Stimulated activated CD4-positive, alpha-beta T cell treated with anti-CD3 and anti-CD28 coated beads, Interleukin-1b, Interleukin-23, amount 100 ng/mL, for 48 hours (primary cell): ENCODE results near the gene NDUFS7.

Experiments used
- DNase-seq: peaks from one replicate; pipeline ENCODE4 v3.0.0-alpha.2; 2020

NDUFS7 gene

DNA sequence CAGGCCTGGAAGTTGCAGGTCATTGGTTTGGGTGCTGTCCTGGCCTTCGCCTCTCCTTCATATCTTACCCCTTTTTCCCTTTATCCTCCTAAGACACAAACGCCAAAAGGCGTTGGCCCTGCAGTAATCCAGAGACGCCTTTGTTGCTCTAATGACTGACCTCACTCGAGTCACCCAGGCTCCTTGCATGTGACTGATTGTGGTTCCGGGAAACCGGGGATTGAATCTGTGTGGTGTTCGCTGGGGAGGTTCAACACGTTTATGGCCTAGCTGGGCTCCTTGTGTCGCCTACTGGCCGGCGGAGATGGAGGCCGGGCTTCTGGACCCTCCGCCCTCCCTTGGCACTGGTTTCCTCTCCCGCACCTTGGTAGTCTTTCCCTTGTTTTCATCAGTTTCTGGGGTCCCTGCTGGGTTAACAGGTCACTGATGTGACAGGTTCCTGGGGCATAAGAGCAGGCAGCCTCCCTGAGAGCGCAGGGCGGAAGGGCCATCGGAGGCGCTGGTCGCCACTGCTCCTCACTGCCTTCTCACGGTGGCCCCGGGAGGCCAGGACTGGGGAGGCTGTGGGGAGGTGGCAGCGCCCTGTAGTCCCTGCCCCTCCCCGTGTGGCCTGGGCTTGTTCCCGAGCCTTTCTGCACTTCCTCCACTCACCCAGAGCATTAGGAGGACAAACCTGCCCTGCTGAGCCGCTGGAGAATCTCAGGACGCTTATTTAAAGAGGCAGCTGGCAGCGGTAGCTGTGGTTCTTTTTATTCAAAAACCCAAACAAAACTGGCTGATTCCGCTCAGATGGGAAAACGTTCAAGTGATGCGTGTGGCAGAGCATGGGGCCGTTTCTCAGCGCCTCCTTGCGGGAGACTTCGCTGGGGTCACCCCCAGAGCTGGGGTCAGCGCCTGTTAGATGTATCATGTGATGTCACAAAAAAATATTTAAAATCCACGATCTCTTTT lies 18.1 kb upstream of the NDUFS7 start:
- no peak for DNase-seq

DNA sequence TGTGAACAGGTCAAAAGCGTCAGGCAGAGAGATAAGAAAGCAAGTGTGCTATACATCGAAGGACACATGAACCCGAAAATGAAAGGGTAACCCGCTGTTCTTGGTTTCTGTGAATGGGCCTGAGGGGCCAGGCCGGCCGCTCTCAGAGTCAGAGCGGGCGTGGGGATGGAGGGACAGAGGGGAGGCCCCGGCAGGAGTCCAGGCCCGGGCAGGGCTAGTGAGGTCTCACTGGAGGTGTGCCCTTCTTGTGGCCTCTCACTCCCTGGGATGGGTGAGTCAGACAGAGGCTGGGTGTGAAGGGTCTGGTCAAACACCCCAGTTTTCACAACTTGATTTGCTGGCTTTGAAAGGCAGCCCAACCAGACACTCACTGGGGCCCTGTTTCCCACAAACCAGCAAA lies 17.4 kb upstream of the NDUFS7 start:
- no peak for DNase-seq

DNA sequence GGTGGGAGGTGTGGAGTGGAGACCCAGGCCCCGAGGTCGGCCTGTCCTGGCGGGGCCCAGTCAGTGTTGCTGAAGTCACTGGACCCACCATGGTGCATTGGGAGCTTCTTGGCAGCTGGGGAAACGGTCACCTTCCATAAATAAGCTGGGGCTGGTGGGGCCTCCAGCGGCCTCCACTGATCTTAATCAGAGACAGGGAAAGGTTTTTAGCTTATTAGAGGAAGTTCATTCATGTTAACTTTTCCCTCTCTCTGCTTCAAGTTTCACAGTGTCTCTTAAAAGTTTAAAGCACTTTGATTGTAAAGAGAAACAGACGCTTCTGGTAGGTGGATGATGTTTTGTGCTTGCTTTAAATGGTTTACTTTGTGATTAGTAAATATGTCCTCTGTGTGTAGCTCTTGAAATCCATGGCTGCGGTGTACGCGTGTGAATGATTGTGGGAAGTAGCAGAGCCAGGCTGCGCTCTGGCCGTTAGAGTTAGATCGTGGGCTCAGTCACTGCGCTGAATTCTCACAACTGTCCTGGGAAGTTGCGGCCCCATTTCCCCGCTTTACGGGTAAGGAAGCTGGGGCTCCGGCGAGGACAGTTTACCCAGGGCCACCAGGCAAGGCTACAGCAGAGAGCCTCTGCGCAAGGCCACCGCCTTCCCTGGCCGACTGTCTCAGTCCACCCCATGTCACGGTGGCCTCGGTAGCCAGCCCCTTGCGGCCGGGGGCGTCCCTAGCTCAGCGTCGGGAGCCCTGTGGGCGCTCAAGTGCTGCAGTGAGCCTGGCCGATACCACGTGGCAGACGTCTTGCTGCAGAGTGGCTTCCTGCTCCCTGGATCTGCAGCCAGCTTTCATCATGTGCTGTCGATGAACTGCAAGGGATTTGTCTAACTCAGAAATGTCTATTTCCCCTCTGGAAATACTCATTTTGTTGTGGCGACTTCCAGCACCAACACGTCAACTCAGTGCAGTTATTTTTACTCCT lies 16.5 kb upstream of the NDUFS7 start:
- DNase-seq: no peak

DNA sequence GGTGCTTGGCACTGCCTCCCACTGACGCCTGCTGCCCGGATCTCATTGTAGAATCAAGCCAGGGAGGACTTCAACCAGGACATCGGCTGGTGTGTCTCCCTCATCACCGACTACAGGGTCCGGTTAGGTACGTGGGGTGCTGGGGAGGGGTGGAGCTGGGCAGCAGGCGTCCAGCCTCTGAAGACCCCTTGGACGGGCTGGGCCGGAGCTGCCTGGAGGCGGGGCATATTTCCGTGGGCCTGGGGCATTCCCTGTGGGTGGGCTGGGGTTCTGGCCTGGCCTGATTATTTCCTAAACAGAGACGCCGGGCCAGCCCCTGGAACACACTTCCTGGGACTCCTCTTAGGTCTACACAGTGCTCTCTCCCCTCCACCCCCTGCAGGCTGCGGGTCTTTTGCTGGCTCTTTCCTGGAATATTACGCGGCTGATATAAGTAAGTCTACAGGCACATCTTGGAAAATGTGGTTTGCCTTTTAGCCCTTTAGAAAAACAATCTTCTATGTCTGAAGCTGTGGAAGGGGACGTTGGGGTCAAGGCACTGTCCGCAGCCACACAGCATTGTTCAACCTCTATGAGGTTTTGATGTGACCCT lies 14.4 kb upstream of the NDUFS7 start:
- DNase-seq: no peak

DNA sequence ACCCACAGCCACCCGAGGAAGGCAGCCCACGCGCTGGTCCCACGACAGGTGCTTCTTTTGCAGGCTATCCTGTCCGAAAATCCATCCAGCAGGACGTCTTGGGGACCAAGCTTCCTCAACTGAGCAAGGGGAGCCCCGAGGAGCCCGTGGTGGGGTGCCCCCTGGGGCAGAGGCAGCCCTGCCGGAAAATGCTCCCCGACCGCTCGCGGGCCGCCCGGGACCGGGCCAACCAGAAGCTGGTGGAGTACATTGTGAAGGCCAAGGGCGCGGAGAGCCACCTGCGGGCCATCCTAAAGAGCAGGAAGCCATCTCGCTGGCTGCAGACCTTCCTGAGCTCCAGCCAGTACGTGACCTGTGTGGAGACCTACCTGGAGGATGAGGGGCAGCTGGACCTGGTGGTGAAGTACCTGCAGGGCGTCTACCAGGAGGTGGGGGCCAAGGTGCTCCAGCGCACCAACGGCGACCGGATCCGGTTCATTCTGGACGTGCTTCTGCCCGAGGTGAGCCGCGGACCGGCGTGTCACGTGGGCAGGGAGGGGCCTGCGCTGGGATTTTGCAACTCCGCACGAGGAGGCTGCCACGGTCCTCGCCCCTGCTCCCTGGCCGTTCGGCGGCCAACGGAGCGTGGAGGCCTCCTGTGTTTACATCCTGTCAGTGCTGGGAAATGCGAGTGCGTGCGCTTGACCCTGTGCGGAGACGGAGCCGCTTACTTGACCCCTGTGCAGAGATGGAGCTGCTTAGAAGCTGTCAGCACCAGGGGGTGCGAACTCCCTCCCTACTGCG lies 12.9 kb upstream of the NDUFS7 start:
- no peak for DNase-seq

DNA sequence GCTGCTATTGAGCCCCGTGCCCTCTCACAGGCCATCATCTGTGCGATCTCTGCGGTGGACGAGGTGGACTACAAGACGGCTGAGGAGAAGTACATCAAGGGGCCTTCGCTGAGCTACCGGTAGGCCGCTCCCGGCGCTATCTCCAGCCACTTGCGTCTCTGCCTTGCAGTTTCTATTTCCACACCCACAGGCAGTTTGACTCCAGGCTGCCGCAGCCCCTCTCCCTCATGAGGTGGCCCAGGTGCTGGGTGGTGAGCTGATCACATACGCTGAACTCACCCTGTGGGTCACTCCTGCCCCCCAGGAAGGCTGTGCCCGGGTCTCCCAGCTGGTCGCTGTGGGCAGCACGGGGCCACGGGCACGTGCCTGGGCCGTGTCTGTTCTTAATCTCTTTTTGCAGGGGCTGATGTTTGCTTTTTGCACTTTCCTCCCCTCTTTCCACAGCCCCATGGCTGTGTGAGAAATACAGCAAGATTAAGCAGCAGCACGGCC lies 10.6 kb upstream of the NDUFS7 start:
- no peak for DNase-seq

- no peak for DNase-seq
Measured at GRCh38 chr19:1373534-1374249, 10.0 kb upstream of the NDUFS7 start.

GRCh38 chr19:1374250-1374577 lies 9.5 kb upstream of the NDUFS7 start:
- no peak for DNase-seq

GRCh38 chr19:1376415-1376805 lies 7.3 kb upstream of the NDUFS7 start:
- DNase-seq: no peak

- no peak for DNase-seq
Measured at GRCh38 chr19:1377176-1377964, 6.3 kb upstream of the NDUFS7 start.

GRCh38 chr19:1377965-1378785 lies 5.5 kb upstream of the NDUFS7 start:
- no peak for DNase-seq

GRCh38 chr19:1379126-1379905 lies 4.4 kb upstream of the NDUFS7 start:
- DNase-seq: no peak

DNA sequence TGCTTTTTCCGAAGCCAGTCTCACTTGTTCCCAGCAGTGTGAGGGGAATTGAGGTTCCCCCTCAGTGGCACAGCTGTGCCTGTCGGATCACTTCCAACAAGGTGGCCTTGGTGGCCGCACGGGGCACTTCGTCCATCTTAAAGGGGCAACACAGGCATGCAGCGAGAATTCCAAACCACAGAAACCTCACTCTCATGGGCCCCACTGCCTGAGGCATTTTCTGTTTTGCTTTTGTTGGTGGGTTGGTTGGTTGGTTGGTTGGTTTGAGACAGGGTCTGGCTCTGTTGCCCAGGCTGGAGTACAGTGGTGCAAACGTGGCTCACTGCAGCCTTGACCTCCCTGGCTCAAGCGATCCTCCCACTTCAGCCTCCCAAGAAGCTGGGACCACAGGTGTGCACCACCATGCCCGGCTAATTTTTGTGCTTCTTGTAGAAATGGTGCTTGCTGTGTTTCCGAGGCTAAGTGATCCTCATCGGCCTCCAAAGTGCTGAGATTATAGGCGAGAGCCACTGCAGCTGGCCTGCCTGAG lies 3.7 kb upstream of the NDUFS7 start:
- DNase-seq: no peak

- no peak for DNase-seq
Measured at GRCh38 chr19:1382250-1382649, 1.5 kb upstream of the NDUFS7 start.

DNA sequence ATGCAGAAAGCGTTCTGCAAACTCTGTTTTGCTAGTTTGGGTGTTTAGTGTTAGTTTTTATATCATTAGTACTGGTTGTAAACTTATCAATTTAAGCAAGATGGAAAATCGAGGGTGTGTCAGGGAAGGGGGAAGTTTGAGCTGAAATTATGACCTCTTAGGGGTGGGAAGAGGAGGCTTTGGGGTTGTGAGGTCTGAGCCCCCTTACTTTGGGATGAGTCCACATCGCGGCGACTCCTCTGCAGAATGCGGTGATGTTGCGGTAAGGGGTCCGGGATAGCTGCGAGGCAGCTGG lies 743 bp upstream of the NDUFS7 start:
- no peak for DNase-seq

DNA sequence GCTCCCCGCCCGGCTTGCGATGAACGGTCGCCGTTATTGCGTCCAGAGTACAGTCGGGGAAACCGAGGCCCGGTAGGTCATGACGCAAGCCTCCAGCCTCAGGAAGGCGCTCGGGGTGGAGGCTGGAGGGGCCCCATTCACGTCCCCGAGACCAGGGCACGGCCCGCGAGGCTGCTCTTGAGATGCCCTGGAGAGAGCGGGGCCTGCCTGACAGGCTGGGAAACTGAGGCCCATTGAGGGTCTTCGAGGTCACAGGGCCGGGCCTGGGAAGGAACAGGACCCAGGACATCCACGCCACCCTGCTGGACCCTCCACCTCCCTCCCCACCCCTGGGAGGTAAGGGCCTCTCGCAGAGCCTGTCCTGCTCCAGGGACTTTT lies 367 bp downstream of the NDUFS7 start:
- no peak for DNase-seq

- no peak for DNase-seq
Measured at GRCh38 chr19:1384478-1385110, 887 bp downstream of the NDUFS7 start.

DNA sequence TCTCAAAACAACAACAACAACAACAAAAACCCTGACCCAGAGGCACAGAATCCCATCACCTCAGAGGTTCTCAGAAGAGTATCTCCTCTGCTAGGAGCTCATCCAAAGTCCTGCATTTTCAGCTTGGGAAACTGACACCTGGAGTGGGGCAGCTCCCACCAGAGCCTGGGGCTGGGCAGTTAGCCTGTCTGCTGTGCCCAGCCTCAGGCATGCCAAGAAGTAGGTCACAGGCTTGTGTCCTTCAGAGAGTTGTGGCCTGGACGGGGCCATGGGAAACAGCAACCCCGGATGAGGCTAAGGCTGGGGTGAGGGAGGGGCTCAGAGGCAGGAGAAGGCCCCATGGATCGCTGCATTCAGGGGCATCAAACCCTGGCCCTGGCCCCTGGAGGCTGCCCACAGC lies 2.1 kb downstream of the NDUFS7 start:
- DNase-seq: no peak
